ENCODE data around the gene MRPS25. TPM values are rescaled to one million over a fixed set of nuclear protein-coding genes. Genes with fewer than 3 reads are reported as not detected.

The MRPS25 gene
- polyA plus RNA-seq (2012; rRNA removed), result 41.5 and 46.4 TPM in 2 replicates
- polyA plus RNA-seq (2012; cell fraction: cytosol; rRNA removed), result 26.7 and 27.9 TPM in 2 replicates
- 157 and 221 TPM in 2 replicates for polyA plus RNA-seq (2012; cell fraction: nucleus; rRNA removed)

GRCh38 chr3:15064835-15065549 is at the start of gene MRPS25:
TSS of gene MRPS25 (minus strand) at chr3:15065315. CDS start at chr3:15065194, 121 bp downstream.
- H3K4me3 ChIP-seq (ENCODE audit: low read depth in 2 of 2, low read length in 1 of 2), result peak within 1 kb of the TSS; percentile 95 to 98
- H3F3A ChIP-seq (replicated peaks; ENCODE audit: insufficient read depth), result no peaks in the 10 kb centered on the region
- H4K20me1 ChIP-seq (ENCODE audit: insufficient read depth), result no peaks in the 10 kb centered on the region
- H3K79me2 ChIP-seq (ENCODE audit: insufficient read depth), result peaks cover 40% of the 10 kb centered on the region
- no peaks in the 10 kb centered on the region for H3K9me2 ChIP-seq
- H3K27me3 ChIP-seq (ENCODE audit: insufficient read depth), result no peaks in the 10 kb centered on the region
- peak within 1 kb of the TSS; percentile 97 for H3K4me2 ChIP-seq
- DNase-seq, result peak; percentile 97
- peak within 1 kb of the TSS; percentile 97 for H3K9ac ChIP-seq
- H3K9me3 ChIP-seq, result no peaks in the 10 kb centered on the region
- peaks cover under 1 to 4% of the 10 kb centered on the region in 2 experiments for H3K36me3 ChIP-seq (replicated peaks in 1 of 2; ENCODE audit: control insufficient read depth in 1 of 2, insufficient read depth in 2 of 2, low read length in 1 of 2)
- H2AFZ ChIP-seq (ENCODE audit: low read depth), result peak within 1 kb of the TSS; percentile 84
- CTCF ChIA-PET, result interaction anchor here (0.7 to 1.8 kb wide), 6 partner anchors 12 to 139 kb away, joined by 3 to 5 read pairs (median 3); no protein-coding TSS in a partner anchor
- peaks cover 8 to 14% of the 10 kb centered on the region in 2 experiments; a peak in 2 of 4 replicates for H3K4me1 ChIP-seq (ENCODE audit: control insufficient read depth in 1 of 2, insufficient read depth in 2 of 2, low read depth in 1 of 2, low read length in 1 of 2)
- peak within 1 kb of the TSS; percentile 60 to 84; a peak in 3 of 4 replicates for H3K27ac ChIP-seq (ENCODE audit: low read depth in 2 of 2, low read length in 1 of 2)
- POLR2A ChIA-PET, result interaction anchor here (0.7 to 1.7 kb wide), 6 partner anchors 33 to 294 kb away, joined by 3 to 7 read pairs (median 4); partner anchors contain the start of genes CAPN7, NR2C2 and RBSN
- WGBS (ENCODE audit: low lambda C conversion rate), result 4% methylated on average over 15 of the region's 69 CpGs
- TF ChIP-seq RFX5 (IDR thresholded peaks at IDR 0.05; ENCODE audit: low read length), result no peak
- no peak for TF ChIP-seq GATA2 (CRISPR knock-in tag; IDR thresholded peaks at IDR 0.05)
- no peak for TF ChIP-seq RAD21 (IDR thresholded peaks at IDR 0.05; ENCODE audit: low read length)
- no peak for TF ChIP-seq EZH2phosphoT487 (IDR thresholded peaks at IDR 0.05; ENCODE audit: borderline replicate concordance, low read depth)
- no peak for TF ChIP-seq TEAD4 (IDR thresholded peaks at IDR 0.05; ENCODE audit: borderline replicate concordance, insufficient read depth)
- TF ChIP-seq USF1 (IDR thresholded peaks at IDR 0.05; ENCODE audit: borderline replicate concordance, low read depth), result no peak
- no peak for TF ChIP-seq MEF2A (IDR thresholded peaks at IDR 0.05; ENCODE audit: borderline replicate concordance, low read depth)
- TF ChIP-seq EP300 (IDR thresholded peaks at IDR 0.05; ENCODE audit: borderline replicate concordance in 1 of 2, low read depth in 1 of 2, low read length in 1 of 2), result no peak
- TF ChIP-seq FOXM1 (IDR thresholded peaks at IDR 0.05; ENCODE audit: low read depth), result no peak
- no peak for TF ChIP-seq RXRA (IDR thresholded peaks at IDR 0.05; ENCODE audit: borderline replicate concordance, low read depth)
- peak; percentile 73 for TF ChIP-seq TAF1 (IDR thresholded peaks at IDR 0.05; ENCODE audit: borderline replicate concordance, low read depth, low read length)
- no peak for TF ChIP-seq FOSL2 (IDR thresholded peaks at IDR 0.05; ENCODE audit: borderline replicate concordance, low read depth)
- peak; percentile 97 for TF ChIP-seq CHD2 (IDR thresholded peaks at IDR 0.05; ENCODE audit: low read length, partially characterized antibody)
- no peak for TF ChIP-seq PBX3 (IDR thresholded peaks at IDR 0.05)
- TF ChIP-seq MXI1 (IDR thresholded peaks at IDR 0.05; ENCODE audit: low read depth, low read length), result peak; percentile 92
- peak; percentile 55; the same call in 1 of the 2 replicates for TF ChIP-seq SIN3A (IDR thresholded peaks at IDR 0.05; ENCODE audit: borderline replicate concordance, low read depth, low read length)
- TF ChIP-seq ELF1 (IDR thresholded peaks at IDR 0.05), result peak; percentile 65; the same call in 1 of the 2 replicates
- TF ChIP-seq TCF12 (IDR thresholded peaks at IDR 0.05), result no peak
- TF ChIP-seq YY1 (IDR thresholded peaks at IDR 0.05; ENCODE audit: low read depth), result no peak
- TF ChIP-seq USF2 (IDR thresholded peaks at IDR 0.05; ENCODE audit: borderline replicate concordance, low read depth, low read length), result no peak
- TF ChIP-seq, protein P1, sequence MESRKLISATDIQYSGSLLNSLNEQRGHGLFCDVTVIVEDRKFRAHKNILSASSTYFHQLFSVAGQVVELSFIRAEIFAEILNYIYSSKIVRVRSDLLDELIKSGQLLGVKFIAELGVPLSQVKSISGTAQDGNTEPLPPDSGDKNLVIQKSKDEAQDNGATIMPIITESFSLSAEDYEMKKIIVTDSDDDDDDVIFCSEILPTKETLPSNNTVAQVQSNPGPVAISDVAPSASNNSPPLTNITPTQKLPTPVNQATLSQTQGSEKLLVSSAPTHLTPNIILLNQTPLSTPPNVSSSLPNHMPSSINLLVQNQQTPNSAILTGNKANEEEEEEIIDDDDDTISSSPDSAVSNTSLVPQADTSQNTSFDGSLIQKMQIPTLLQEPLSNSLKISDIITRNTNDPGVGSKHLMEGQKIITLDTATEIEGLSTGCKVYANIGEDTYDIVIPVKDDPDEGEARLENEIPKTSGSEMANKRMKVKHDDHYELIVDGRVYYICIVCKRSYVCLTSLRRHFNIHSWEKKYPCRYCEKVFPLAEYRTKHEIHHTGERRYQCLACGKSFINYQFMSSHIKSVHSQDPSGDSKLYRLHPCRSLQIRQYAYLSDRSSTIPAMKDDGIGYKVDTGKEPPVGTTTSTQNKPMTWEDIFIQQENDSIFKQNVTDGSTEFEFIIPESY (IDR thresholded peaks at IDR 0.05; ENCODE audit: borderline replicate concordance, low read depth), result peak; percentile 94
- TF ChIP-seq, protein P2, sequence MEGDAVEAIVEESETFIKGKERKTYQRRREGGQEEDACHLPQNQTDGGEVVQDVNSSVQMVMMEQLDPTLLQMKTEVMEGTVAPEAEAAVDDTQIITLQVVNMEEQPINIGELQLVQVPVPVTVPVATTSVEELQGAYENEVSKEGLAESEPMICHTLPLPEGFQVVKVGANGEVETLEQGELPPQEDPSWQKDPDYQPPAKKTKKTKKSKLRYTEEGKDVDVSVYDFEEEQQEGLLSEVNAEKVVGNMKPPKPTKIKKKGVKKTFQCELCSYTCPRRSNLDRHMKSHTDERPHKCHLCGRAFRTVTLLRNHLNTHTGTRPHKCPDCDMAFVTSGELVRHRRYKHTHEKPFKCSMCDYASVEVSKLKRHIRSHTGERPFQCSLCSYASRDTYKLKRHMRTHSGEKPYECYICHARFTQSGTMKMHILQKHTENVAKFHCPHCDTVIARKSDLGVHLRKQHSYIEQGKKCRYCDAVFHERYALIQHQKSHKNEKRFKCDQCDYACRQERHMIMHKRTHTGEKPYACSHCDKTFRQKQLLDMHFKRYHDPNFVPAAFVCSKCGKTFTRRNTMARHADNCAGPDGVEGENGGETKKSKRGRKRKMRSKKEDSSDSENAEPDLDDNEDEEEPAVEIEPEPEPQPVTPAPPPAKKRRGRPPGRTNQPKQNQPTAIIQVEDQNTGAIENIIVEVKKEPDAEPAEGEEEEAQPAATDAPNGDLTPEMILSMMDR (IDR thresholded peaks at IDR 0.05), result no peak
- peak; percentile 97 for TF ChIP-seq POLR2AphosphoS5 (IDR thresholded peaks at IDR 0.05; ENCODE audit: low read depth, low read length)
- TF ChIP-seq NRF1 (IDR thresholded peaks at IDR 0.05; ENCODE audit: low read depth, low read length), result peak; percentile 91
- TF ChIP-seq IRF3 (IDR thresholded peaks at IDR 0.05; ENCODE audit: low read depth, low read length), result no peak

Measured in SK-N-SH (cell line).